Vagina (tissue), 2 donors: Measurements from ENCODE around the gene TYW1.

Experiments used
- POLR2A ChIP-seq, 2 donors: fragments of 450-650 bp; IDR thresholded peaks; one replicate each; pipeline ENCODE4 v1.6.1; 2017; ENCODE audit warnings: antibody characterized with exemption in 2 of 2, mild to moderate bottlenecking in 2 of 2, moderate library complexity in 2 of 2
- TF ChIP-seq, protein P1 (sequence below), 3 experiments: fragments of 450-650 bp in 2 of 3; fragments of 200-600 bp in 1 of 3; sonication (generic) in 1 of 3; IDR thresholded peaks; one replicate each; pipeline ENCODE4 v1.5.1; 2017 to 2019; ENCODE audit warnings: antibody characterized with exemption in 3 of 3, mild to moderate bottlenecking in 2 of 3, moderate library complexity in 2 of 3

DNA sequence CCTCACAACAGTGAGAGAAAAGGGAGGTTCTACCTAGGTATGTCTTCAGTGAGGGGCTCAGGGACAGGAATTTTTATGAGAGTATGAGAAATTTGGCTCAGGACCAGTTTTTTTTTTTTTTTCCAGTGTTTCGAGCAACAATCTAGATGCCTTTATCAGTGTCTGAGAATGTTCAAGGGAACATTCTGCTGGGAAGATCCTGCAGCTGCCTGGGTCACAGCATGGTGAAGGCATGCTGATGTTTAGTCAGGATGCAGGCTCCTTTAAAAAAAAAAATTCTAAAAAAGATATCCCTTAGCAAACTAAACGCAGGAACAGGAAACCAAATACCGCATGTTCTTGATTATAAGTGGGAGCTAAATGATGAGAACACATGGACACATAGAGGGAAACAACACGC lies 32.2 kb upstream of the TYW1 start:
- no peak for TF ChIP-seq POLR2A (IDR thresholded peaks at IDR 0.05)
- TF ChIP-seq, protein P1, sequence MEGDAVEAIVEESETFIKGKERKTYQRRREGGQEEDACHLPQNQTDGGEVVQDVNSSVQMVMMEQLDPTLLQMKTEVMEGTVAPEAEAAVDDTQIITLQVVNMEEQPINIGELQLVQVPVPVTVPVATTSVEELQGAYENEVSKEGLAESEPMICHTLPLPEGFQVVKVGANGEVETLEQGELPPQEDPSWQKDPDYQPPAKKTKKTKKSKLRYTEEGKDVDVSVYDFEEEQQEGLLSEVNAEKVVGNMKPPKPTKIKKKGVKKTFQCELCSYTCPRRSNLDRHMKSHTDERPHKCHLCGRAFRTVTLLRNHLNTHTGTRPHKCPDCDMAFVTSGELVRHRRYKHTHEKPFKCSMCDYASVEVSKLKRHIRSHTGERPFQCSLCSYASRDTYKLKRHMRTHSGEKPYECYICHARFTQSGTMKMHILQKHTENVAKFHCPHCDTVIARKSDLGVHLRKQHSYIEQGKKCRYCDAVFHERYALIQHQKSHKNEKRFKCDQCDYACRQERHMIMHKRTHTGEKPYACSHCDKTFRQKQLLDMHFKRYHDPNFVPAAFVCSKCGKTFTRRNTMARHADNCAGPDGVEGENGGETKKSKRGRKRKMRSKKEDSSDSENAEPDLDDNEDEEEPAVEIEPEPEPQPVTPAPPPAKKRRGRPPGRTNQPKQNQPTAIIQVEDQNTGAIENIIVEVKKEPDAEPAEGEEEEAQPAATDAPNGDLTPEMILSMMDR (IDR thresholded peaks at IDR 0.05), result no peak
